SU-DHL-6 (cell line): ENCODE measurements around the gene RFXAP.

Experiments used
- H2AFZ ChIP-seq: fragments of 200-600 bp; sonication (generic); 2 replicates; pipeline ENCODE4 v1.6.1; 2014; ENCODE audit warnings: low read depth, mild to moderate bottlenecking, moderate library complexity, mixed read lengths, antibody characterized with exemption, low read length; ENCODE audit not compliant: severe bottlenecking
- H3F3A ChIP-seq: fragments of 200-600 bp; shearing (Covaris generic); 2 replicates; pipeline ENCODE4 v1.6.0; 2016; ENCODE audit warnings: antibody characterized with exemption, mild to moderate bottlenecking; ENCODE audit not compliant: insufficient read depth
- H3K27ac ChIP-seq: fragments of 200-600 bp; sonication (generic); 2 replicates; pipeline ENCODE4 v1.5.1; 2016; ENCODE audit warnings: low read depth, mild to moderate bottlenecking, low read length, moderate library complexity, mixed read lengths
- H3K27me3 ChIP-seq: fragments of 200-600 bp; sonication (generic), shearing (Covaris generic); 2 replicates; pipeline ENCODE4 v1.6.0; 2014; ENCODE audit warnings: mild to moderate bottlenecking, low read length
- H3K36me3 ChIP-seq: fragments of 200-600 bp; sonication (generic); 2 replicates; pipeline ENCODE4 v1.6.1; 2014; ENCODE audit warnings: mild to moderate bottlenecking, low read length, mixed read lengths
- H3K4me2 ChIP-seq: fragments of 300-600, 200-600 bp; shearing (Covaris generic), sonication (generic); 2 replicates; pipeline ENCODE4 v1.6.0; 2014; ENCODE audit warnings: low read length, low read depth, mild to moderate bottlenecking; ENCODE audit not compliant: poor library complexity, severe bottlenecking
- H3K4me3 ChIP-seq: fragments of 200-600 bp; sonication (generic); 2 replicates; pipeline ENCODE4 v1.5.1; 2014; ENCODE audit warnings: antibody characterized with exemption, low read length, mild to moderate bottlenecking, mixed read lengths; ENCODE audit not compliant: insufficient read depth, poor library complexity, severe bottlenecking
- H3K79me2 ChIP-seq: fragments of 200-600 bp; sonication (generic); 2 replicates; pipeline ENCODE4 v1.6.1; 2014; ENCODE audit warnings: mild to moderate bottlenecking, low read length, moderate library complexity; ENCODE audit not compliant: insufficient read depth
- H3K9ac ChIP-seq: fragments of 200-600 bp; sonication (generic); 2 replicates; pipeline ENCODE4 v1.7.0; 2014; ENCODE audit warnings: mild to moderate bottlenecking, low read length
- H3K9me2 ChIP-seq: fragments of 200-600 bp; sonication (generic); replicated peaks from 2 replicates; pipeline ENCODE4 v1.6.1; 2014; ENCODE audit warnings: low read length; ENCODE audit not compliant: insufficient read depth
- H3K9me3 ChIP-seq: fragments of 200-600 bp; sonication (generic); 2 replicates; pipeline ENCODE4 v1.6.1; 2014; ENCODE audit warnings: low read length, mixed read lengths; ENCODE audit not compliant: insufficient read depth
- H4K20me1 ChIP-seq: fragments of 200-600 bp; sonication (generic); 2 replicates; pipeline ENCODE4 v1.6.1; 2014; ENCODE audit warnings: low read depth, mild to moderate bottlenecking, antibody characterized with exemption, low read length, moderate library complexity, mixed read lengths
- EZH2phosphoT487 ChIP-seq: fragments of 200-600 bp; sonication (generic), shearing (Covaris generic); conservative IDR thresholded peaks from 2 replicates; pipeline ENCODE4 v1.6.1; 2018; ENCODE audit warnings: mild to moderate bottlenecking, antibody characterized with exemption, low read length, moderate library complexity, mixed read lengths
- TF ChIP-seq, protein P1 (sequence below): fragments of 200-600 bp; sonication (generic); IDR thresholded peaks from one replicate; pipeline ENCODE4 v1.5.1; 2017; ENCODE audit warnings: antibody characterized with exemption, mild to moderate bottlenecking, low read length, moderate library complexity; ENCODE audit not compliant: insufficient read depth, poor library complexity, severe bottlenecking

The RFXAP gene

GRCh38 chr13:36815062-36815461 lies 4.0 kb upstream of the RFXAP start:
- no peaks in the 10 kb centered on the region for H4K20me1 ChIP-seq
- H3K9me2 ChIP-seq, result no peaks in the 10 kb centered on the region
- no peak overlapping the region for H3K9ac ChIP-seq
- TF ChIP-seq, protein P1, sequence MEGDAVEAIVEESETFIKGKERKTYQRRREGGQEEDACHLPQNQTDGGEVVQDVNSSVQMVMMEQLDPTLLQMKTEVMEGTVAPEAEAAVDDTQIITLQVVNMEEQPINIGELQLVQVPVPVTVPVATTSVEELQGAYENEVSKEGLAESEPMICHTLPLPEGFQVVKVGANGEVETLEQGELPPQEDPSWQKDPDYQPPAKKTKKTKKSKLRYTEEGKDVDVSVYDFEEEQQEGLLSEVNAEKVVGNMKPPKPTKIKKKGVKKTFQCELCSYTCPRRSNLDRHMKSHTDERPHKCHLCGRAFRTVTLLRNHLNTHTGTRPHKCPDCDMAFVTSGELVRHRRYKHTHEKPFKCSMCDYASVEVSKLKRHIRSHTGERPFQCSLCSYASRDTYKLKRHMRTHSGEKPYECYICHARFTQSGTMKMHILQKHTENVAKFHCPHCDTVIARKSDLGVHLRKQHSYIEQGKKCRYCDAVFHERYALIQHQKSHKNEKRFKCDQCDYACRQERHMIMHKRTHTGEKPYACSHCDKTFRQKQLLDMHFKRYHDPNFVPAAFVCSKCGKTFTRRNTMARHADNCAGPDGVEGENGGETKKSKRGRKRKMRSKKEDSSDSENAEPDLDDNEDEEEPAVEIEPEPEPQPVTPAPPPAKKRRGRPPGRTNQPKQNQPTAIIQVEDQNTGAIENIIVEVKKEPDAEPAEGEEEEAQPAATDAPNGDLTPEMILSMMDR, result no peak
- no peak for TF ChIP-seq EZH2phosphoT487
- no peak overlapping the region for H3K27ac ChIP-seq
- peaks cover 8% of the 10 kb centered on the region for H3K79me2 ChIP-seq
- no peaks in the 10 kb centered on the region for H3K27me3 ChIP-seq
- no peak overlapping the region for H3K4me2 ChIP-seq
- H3K9me3 ChIP-seq, result no peaks in the 10 kb centered on the region
- no peak overlapping the region for H2AFZ ChIP-seq
- H3F3A ChIP-seq, result no peaks in the 10 kb centered on the region
- H3K4me3 ChIP-seq, result no peak overlapping the region
- no peaks in the 10 kb centered on the region for H3K36me3 ChIP-seq

DNA sequence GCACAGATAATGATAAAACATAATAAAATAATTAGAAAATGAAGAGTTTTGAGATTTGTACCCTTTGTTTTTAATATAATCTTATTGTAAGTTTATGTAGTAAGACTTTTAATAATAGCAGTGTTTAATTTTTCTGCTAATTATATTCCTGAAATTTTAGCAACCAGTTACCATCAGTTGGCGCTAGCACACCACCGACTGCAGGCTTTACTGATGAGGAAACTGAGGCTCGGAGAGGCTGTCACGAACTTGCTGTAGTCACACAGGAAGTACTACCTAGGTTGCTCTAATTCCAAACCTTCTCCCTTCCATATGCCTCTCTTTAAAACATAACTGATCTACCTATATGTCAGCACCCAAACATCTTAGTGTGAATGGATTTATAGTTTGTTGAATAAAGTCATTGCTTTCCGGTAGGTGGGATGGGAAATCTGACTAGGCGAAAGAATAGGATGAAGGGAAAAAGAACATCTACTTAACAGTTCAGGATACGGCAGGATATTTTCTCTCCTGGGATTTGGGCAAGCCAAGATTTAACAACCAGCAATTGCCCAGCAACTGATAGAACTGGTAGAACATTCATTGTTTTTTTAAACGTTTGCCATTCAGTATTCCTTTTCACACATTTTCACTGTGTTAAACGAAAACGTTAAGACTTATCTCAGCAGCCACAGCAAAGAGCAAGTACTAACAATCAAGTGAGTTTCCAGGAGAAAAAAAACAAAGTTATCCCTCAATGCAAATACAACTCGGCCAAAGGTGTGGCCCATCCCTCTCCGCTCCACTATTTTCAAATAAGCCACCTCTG lies 822 bp upstream of the RFXAP start:
- Histone ChIP-seq H3K9me3 (no peaks in the 10 kb centered on the region), H3K79me2 (peaks cover 40% of the 10 kb centered on the region), H3K27ac (peak overlapping the region; percentile 15), H3K9me2 (no peaks in the 10 kb centered on the region), H3K4me3 (peak overlapping the region; percentile 72), H3K36me3 (no peaks in the 10 kb centered on the region), H3K27me3 (no peaks in the 10 kb centered on the region), H4K20me1 (no peaks in the 10 kb centered on the region), H2AFZ (peak overlapping the region; percentile 81), H3F3A (no peaks in the 10 kb centered on the region), H3K9ac (peak overlapping the region; percentile 92), H3K4me2 (peak overlapping the region; percentile 95)
- no peak for TF ChIP-seq EZH2phosphoT487
- TF ChIP-seq, protein P1, result peak; percentile 44

DNA sequence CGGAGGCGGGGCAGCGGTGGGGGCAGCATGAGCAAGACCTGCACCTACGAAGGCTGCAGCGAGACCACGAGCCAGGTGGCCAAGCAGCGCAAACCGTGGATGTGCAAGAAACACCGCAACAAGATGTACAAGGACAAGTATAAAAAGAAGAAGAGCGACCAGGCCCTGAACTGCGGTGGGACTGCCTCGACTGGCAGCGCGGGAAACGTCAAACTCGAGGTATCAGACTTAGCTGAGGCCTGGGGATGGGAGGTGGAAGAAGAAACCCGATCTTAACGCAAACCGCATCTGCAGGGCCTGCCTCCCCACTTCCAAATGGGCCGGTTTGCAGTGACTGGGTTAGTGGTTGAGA lies 693 bp downstream of the RFXAP start:
- Histone ChIP-seq H3K9ac (peak overlapping the region; percentile 92), H3K4me3 (peak overlapping the region; percentile 72), H3K27ac (peak overlapping the region; percentile 74), H3K9me2 (no peaks in the 10 kb centered on the region), H3K4me2 (peak overlapping the region; percentile 95), H3K36me3 (no peaks in the 10 kb centered on the region), H3K9me3 (no peaks in the 10 kb centered on the region), H3F3A (no peaks in the 10 kb centered on the region), H2AFZ (peak overlapping the region; percentile 81), H4K20me1 (0 out of 2 replicates have a peak, but pooled peaks cover 3% of the 10 kb centered on the region), H3K27me3 (no peaks in the 10 kb centered on the region), H3K79me2 (peaks cover 55% of the 10 kb centered on the region)
- TF ChIP-seq, protein P1, result no peak
- TF ChIP-seq EZH2phosphoT487, result no peak
